ENCODE results near the gene FCGBP. TPM values are rescaled to one million over a fixed set of nuclear protein-coding genes. Genes with fewer than 3 reads are reported as not detected.

FCGBP gene
- total and polyA plus RNA-seq, 4 donors = 1.3 to 65.8 (median 26.5) TPM

Other genes with a start within 250 kb of the FCGBP start
- not detected for gene LGALS14, start 230.2 kb downstream of the FCGBP start, total RNA-seq
- not detected for gene LGALS14, start 230.2 kb downstream of the FCGBP start, polyA plus RNA-seq
- gene CLC, start 196.6 kb downstream of the FCGBP start, total RNA-seq = 1 to 10 TPM in 1 of 2 donors, under 1 TPM in 1; 0.46 to 1.8 TPM
- gene CLC, start 196.6 kb downstream of the FCGBP start, polyA plus RNA-seq = 1 to 10 TPM in 1 of 2 donors, under 1 TPM in 1; 0.30 to 4.6 TPM
- not detected for gene LEUTX, start 155.8 kb downstream of the FCGBP start, total RNA-seq
- gene LEUTX, start 155.8 kb downstream of the FCGBP start, polyA plus RNA-seq = not detected
- gene DYRK1B, start 100.5 kb downstream of the FCGBP start, total RNA-seq = 10 to 100 TPM; 25.5 to 25.6 TPM
- 10 to 100 TPM in 1 of 2 donors, 1 to 10 TPM in 1; 7.9 to 16.1 TPM for gene DYRK1B, start 100.5 kb downstream of the FCGBP start, polyA plus RNA-seq
- gene FBL, start 88.3 kb downstream of the FCGBP start, total RNA-seq = 100 to 1,000 TPM; 152 to 154 TPM
- gene FBL, start 88.3 kb downstream of the FCGBP start, polyA plus RNA-seq = 100 to 1,000 TPM; 249 to 253 TPM
- gene PSMC4, start 36.5 kb upstream of the FCGBP start, total RNA-seq = 10 to 100 TPM; 45.2 to 90.5 TPM
- 10 to 100 TPM; 83.9 to 95.4 TPM for gene PSMC4, start 36.5 kb upstream of the FCGBP start, polyA plus RNA-seq
- 1 to 10 TPM; 4.2 to 9.2 TPM for gene ZNF546, start 62.4 kb upstream of the FCGBP start, total RNA-seq
- gene ZNF546, start 62.4 kb upstream of the FCGBP start, polyA plus RNA-seq = 1 to 10 TPM; 1.0 to 1.1 TPM
- gene ZNF780B, start 121.6 kb upstream of the FCGBP start, total RNA-seq = 10 to 100 TPM; 17.9 to 39.8 TPM
- 10 to 100 TPM in 1 of 2 donors, 1 to 10 TPM in 1; 4.7 to 14.7 TPM for gene ZNF780B, start 121.6 kb upstream of the FCGBP start, polyA plus RNA-seq
- gene ZNF780A, start 156.3 kb upstream of the FCGBP start, total RNA-seq = 10 to 100 TPM; 17.6 to 22.5 TPM
- 10 to 100 TPM; 10.4 to 32.9 TPM for gene ZNF780A, start 156.3 kb upstream of the FCGBP start, polyA plus RNA-seq